ENCODE measurements around the gene MNT. TPM values are rescaled to one million over a fixed set of nuclear protein-coding genes. Genes with fewer than 3 reads are reported as not detected.

Gene MNT
- polyA plus RNA-seq, 1 experiment, result 3.1 TPM

- H3K27me3 ChIP-seq (ENCODE audit: control insufficient read depth, insufficient read depth, low read length), result no peaks in the 10 kb centered on the region
- no peak for DNase-seq (ENCODE audit: low read depth)
- H3K4me3 ChIP-seq (ENCODE audit: low read depth, low read length), result no peak overlapping the region
- TF ChIP-seq CTCF (IDR thresholded peaks at IDR 0.05; ENCODE audit: insufficient read depth, low read depth, low read length), result peak; percentile 22; the same call in 1 of the 2 replicates
- peaks cover 28% of the 10 kb centered on the region for H3K36me3 ChIP-seq (ENCODE audit: control insufficient read depth, insufficient read depth, low read length)
- POLR2A ChIA-PET, result no interaction called here
- CTCF ChIA-PET, result interaction anchor here (1.0 to 1.8 kb wide), 4 partner anchors 10 to 49 kb away, joined by 3 to 7 read pairs (median 4); no protein-coding TSS in a partner anchor
Measured at GRCh38 chr17:2366747-2367494, 33.9 kb downstream of the MNT start.

GRCh38 chr17:2365132-2365531, 35.7 kb downstream of the MNT start:
- H3K27me3 ChIP-seq (ENCODE audit: control insufficient read depth, insufficient read depth, low read length), result no peaks in the 10 kb centered on the region
- peaks cover 28% of the 10 kb centered on the region for H3K36me3 ChIP-seq (ENCODE audit: control insufficient read depth, insufficient read depth, low read length)
- ChIA-PET POLR2A (no interaction called here), CTCF (interaction anchor here (1.6 to 2.2 kb wide), 3 partner anchors 12 to 51 kb away, joined by 5 to 10 read pairs (median 5); no protein-coding TSS in a partner anchor)
- H3K4me3 ChIP-seq (ENCODE audit: low read depth, low read length), result no peak overlapping the region
- TF ChIP-seq CTCF (IDR thresholded peaks at IDR 0.05; ENCODE audit: insufficient read depth, low read depth, low read length), result no peak
- no peak for DNase-seq (ENCODE audit: low read depth)

GRCh38 chr17:2364763-2365116, 36.1 kb downstream of the MNT start:
- H3K4me3 ChIP-seq (ENCODE audit: low read depth, low read length), result no peak overlapping the region
- H3K27me3 ChIP-seq (ENCODE audit: control insufficient read depth, insufficient read depth, low read length), result no peaks in the 10 kb centered on the region
- ChIA-PET POLR2A (no interaction called here), CTCF (interaction anchor here (1.6 to 2.2 kb wide), 3 partner anchors 12 to 51 kb away, joined by 5 to 10 read pairs (median 5); no protein-coding TSS in a partner anchor)
- DNase-seq (ENCODE audit: low read depth), result no peak
- no peak for TF ChIP-seq CTCF (IDR thresholded peaks at IDR 0.05; ENCODE audit: insufficient read depth, low read depth, low read length)
- H3K36me3 ChIP-seq (ENCODE audit: control insufficient read depth, insufficient read depth, low read length), result peaks cover 28% of the 10 kb centered on the region

GRCh38 chr17:2363851-2364762, 36.8 kb downstream of the MNT start:
- no peak for DNase-seq (ENCODE audit: low read depth)
- POLR2A ChIA-PET, result no interaction called here
- H3K27me3 ChIP-seq (ENCODE audit: control insufficient read depth, insufficient read depth, low read length), result no peaks in the 10 kb centered on the region
- peaks cover 28% of the 10 kb centered on the region for H3K36me3 ChIP-seq (ENCODE audit: control insufficient read depth, insufficient read depth, low read length)
- TF ChIP-seq CTCF (IDR thresholded peaks at IDR 0.05; ENCODE audit: insufficient read depth, low read depth, low read length), result no peak
- H3K4me3 ChIP-seq (ENCODE audit: low read depth, low read length), result no peak overlapping the region
- CTCF ChIA-PET, result interaction anchor here (0.8 to 2.2 kb wide), 4 partner anchors 11 to 332 kb away, joined by 3 to 10 read pairs (median 5); no protein-coding TSS in a partner anchor

- TF ChIP-seq CTCF (IDR thresholded peaks at IDR 0.05; ENCODE audit: insufficient read depth, low read depth, low read length), result no peak
- DNase-seq (ENCODE audit: low read depth), result no peak
- POLR2A ChIA-PET, result no interaction called here
- Histone ChIP-seq H3K36me3 (ENCODE audit: control insufficient read depth, insufficient read depth, low read length) (peaks cover 28% of the 10 kb centered on the region), H3K27me3 (ENCODE audit: control insufficient read depth, insufficient read depth, low read length) (no peaks in the 10 kb centered on the region), H3K4me3 (ENCODE audit: low read depth, low read length) (no peak overlapping the region)
- CTCF ChIA-PET, result interaction anchor here (0.8 to 2.2 kb wide), 3 partner anchors 10 to 332 kb away, joined by 3 to 10 read pairs (median 5); no protein-coding TSS in a partner anchor
Measured at GRCh38 chr17:2363318-2363717, 37.5 kb downstream of the MNT start.

All from BJ (cell line).